DOHH2 (cell line): Measurements from ENCODE around the gene CPM.

Experiments
- H3F3A ChIP-seq: fragments of 200-600 bp; sonication (generic), shearing (Covaris generic); 2 replicates; pipeline ENCODE4 v1.6.0; 2016; ENCODE audit warnings: antibody characterized with exemption, mild to moderate bottlenecking; ENCODE audit not compliant: control insufficient read depth, insufficient read depth
- H3K27ac ChIP-seq: fragments of 200-600 bp; sonication (generic); 2 replicates; pipeline ENCODE4 v1.5.1; 2014; ENCODE audit warnings: low read depth, mild to moderate bottlenecking, low read length, moderate library complexity
- H3K27me3 ChIP-seq: fragments of 200-600 bp; sonication (generic); 2 replicates; pipeline ENCODE4 v1.6.1; 2014; ENCODE audit warnings: mild to moderate bottlenecking, low read length, mixed read lengths; ENCODE audit not compliant: control insufficient read depth
- H3K36me3 ChIP-seq: fragments of 200-600 bp; sonication (generic); 2 replicates; pipeline ENCODE4 v1.6.1; 2014; ENCODE audit warnings: mild to moderate bottlenecking, low read length, moderate library complexity, mixed read lengths; ENCODE audit not compliant: control insufficient read depth
- H3K4me1 ChIP-seq: fragments of 200-600 bp; sonication (generic); 2 replicates; pipeline ENCODE4 v1.6.1; 2014; ENCODE audit warnings: mild to moderate bottlenecking, low read length, mixed read lengths; ENCODE audit not compliant: control insufficient read depth
- H3K4me2 ChIP-seq: fragments of 200-600 bp; sonication (generic); 2 replicates; pipeline ENCODE4 v1.6.0; 2014; ENCODE audit warnings: mild to moderate bottlenecking, low read length, moderate library complexity
- H3K4me3 ChIP-seq: fragments of 200-600 bp; sonication (generic); 2 replicates; pipeline ENCODE4 v1.5.1; 2014; ENCODE audit warnings: mild to moderate bottlenecking, low read length, mixed read lengths
- H3K79me2 ChIP-seq: fragments of 200-600 bp; sonication (generic); 2 replicates; pipeline ENCODE4 v1.6.1; 2014; ENCODE audit warnings: mild to moderate bottlenecking, low read length, mixed read lengths; ENCODE audit not compliant: control insufficient read depth
- H3K9me2 ChIP-seq: fragments of 200-600 bp; sonication (generic); replicated peaks from 2 replicates; pipeline ENCODE4 v1.6.1; 2014; ENCODE audit warnings: mild to moderate bottlenecking, low read length, mixed read lengths; ENCODE audit not compliant: control insufficient read depth
- H3K9me3 ChIP-seq: fragments of 200-600 bp; sonication (generic); 2 replicates; pipeline ENCODE4 v1.6.1; 2014; ENCODE audit warnings: antibody characterized with exemption, low read length, mixed read lengths; ENCODE audit not compliant: control insufficient read depth, insufficient read depth
- H4K20me1 ChIP-seq: fragments of 200-600 bp; sonication (generic); 2 replicates; pipeline ENCODE4 v1.6.0; 2014; ENCODE audit warnings: low read depth, mild to moderate bottlenecking, antibody characterized with exemption, low read length, moderate library complexity; ENCODE audit not compliant: control insufficient read depth, insufficient read depth
- EZH2phosphoT487 ChIP-seq: fragments of 200-600 bp; sonication (generic); IDR thresholded peaks from 2 replicates; pipeline ENCODE4 v1.6.1; 2017; ENCODE audit warnings: borderline replicate concordance, mild to moderate bottlenecking, antibody characterized with exemption, low read length, moderate library complexity, mixed read lengths
- TF ChIP-seq, protein P1 (sequence below): fragments of 200-600 bp; sonication (generic); IDR thresholded peaks from one replicate; pipeline ENCODE4 v1.5.1; 2014; ENCODE audit warnings: antibody characterized with exemption, mild to moderate bottlenecking, low read depth, low read length; ENCODE audit not compliant: poor library complexity, severe bottlenecking

Gene CPM

DNA sequence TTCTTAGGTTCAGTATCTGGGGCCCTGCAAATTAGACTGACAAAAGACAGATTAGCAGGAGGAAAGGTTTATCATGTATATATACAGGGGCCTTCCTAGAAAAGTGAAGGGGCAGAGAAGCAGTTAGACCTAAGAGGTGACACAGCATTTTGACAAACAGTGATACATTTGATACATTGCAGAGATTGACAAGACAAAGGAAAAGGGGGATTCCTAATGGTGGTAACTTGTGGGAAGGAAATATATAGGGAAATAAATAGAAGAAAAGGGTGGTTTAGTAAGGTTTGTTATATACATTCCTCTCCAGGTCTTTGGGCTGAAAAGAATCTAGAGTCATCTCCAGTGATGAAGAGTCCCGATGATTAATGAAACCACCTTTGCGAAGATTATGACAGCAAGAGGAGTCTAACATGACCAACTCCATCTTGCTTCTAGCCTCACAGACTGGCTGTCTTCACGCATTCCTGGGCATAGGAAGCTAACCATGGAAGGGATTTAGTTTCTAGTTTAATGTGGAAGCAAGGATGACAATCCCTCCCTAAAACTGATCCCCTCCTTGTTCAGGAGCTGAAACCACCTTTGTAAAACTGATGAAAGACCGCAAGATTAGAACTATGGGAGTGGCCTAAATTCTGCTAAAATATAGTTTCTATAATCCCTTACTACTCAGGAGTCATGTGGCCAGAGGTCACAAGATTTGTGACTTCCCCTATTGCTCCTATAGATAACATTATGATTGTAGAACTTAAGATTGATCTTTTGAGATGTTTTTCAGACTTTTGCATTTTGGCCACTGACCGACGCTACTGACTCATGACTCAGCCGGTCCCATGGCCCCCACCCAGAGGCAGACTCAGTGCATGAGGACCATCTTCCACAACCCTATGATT lies 31.1 kb upstream of the CPM start:
- no peaks in the 10 kb centered on the region for H3K36me3 ChIP-seq
- no peaks in the 10 kb centered on the region for H3F3A ChIP-seq
- H3K27ac ChIP-seq = no peak overlapping the region
- H3K9me3 ChIP-seq = 0 out of 2 replicates have a peak, but pooled peaks cover 2% of the 10 kb centered on the region
- H3K4me1 ChIP-seq = no peaks in the 10 kb centered on the region
- no peaks in the 10 kb centered on the region for H4K20me1 ChIP-seq
- H3K27me3 ChIP-seq = no peaks in the 10 kb centered on the region
- no peaks in the 10 kb centered on the region for H3K9me2 ChIP-seq
- no peaks in the 10 kb centered on the region for H3K79me2 ChIP-seq
- TF ChIP-seq, protein P1, sequence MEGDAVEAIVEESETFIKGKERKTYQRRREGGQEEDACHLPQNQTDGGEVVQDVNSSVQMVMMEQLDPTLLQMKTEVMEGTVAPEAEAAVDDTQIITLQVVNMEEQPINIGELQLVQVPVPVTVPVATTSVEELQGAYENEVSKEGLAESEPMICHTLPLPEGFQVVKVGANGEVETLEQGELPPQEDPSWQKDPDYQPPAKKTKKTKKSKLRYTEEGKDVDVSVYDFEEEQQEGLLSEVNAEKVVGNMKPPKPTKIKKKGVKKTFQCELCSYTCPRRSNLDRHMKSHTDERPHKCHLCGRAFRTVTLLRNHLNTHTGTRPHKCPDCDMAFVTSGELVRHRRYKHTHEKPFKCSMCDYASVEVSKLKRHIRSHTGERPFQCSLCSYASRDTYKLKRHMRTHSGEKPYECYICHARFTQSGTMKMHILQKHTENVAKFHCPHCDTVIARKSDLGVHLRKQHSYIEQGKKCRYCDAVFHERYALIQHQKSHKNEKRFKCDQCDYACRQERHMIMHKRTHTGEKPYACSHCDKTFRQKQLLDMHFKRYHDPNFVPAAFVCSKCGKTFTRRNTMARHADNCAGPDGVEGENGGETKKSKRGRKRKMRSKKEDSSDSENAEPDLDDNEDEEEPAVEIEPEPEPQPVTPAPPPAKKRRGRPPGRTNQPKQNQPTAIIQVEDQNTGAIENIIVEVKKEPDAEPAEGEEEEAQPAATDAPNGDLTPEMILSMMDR = no peak
- TF ChIP-seq EZH2phosphoT487 = no peak
- H3K4me3 ChIP-seq = no peak overlapping the region
- no peak overlapping the region for H3K4me2 ChIP-seq

- H3F3A ChIP-seq = no peaks in the 10 kb centered on the region
- no peak overlapping the region for H3K4me2 ChIP-seq
- H3K27me3 ChIP-seq = no peaks in the 10 kb centered on the region
- H3K4me1 ChIP-seq = peaks cover 4% of the 10 kb centered on the region; the same call in 1 of the 2 replicates
- H3K36me3 ChIP-seq = no peaks in the 10 kb centered on the region
- 0 out of 2 replicates have a peak, but pooled peaks cover 2% of the 10 kb centered on the region for H3K9me3 ChIP-seq
- no peaks in the 10 kb centered on the region for H4K20me1 ChIP-seq
- no peak overlapping the region for H3K4me3 ChIP-seq
- H3K27ac ChIP-seq = no peak overlapping the region
- no peaks in the 10 kb centered on the region for H3K79me2 ChIP-seq
- TF ChIP-seq, protein P1 = no peak
- no peak for TF ChIP-seq EZH2phosphoT487
- H3K9me2 ChIP-seq = no peaks in the 10 kb centered on the region
Observed at GRCh38 chr12:68962877-68963855, 30.2 kb upstream of the CPM start.

- Histone ChIP-seq H3K36me3 (no peaks in the 10 kb centered on the region), H3F3A (no peaks in the 10 kb centered on the region), H3K4me3 (no peak overlapping the region), H3K27ac (no peak overlapping the region), H3K4me1 (peaks cover 5% of the 10 kb centered on the region; the same call in 1 of the 2 replicates), H4K20me1 (no peaks in the 10 kb centered on the region), H3K79me2 (no peaks in the 10 kb centered on the region), H3K27me3 (no peaks in the 10 kb centered on the region), H3K9me3 (0 out of 2 replicates have a peak, but pooled peaks cover 2% of the 10 kb centered on the region), H3K4me2 (no peak overlapping the region), H3K9me2 (no peaks in the 10 kb centered on the region)
- TF ChIP-seq, protein P1 = no peak
- no peak for TF ChIP-seq EZH2phosphoT487
Observed at GRCh38 chr12:68959891-68960464, 27.0 kb upstream of the CPM start.
